SK-N-SH (cell line): ENCODE measurements around the gene CAST. TPM values are rescaled to one million over a fixed set of nuclear protein-coding genes. Genes with fewer than 3 reads are reported as not detected.

Experiments used
- CTCF ChIA-PET: fragments of 300-600, 350-600 bp; formaldehyde crosslinking; extraction: SDS; loops from one replicate; lab custom pipeline; 2021; lab: Yijun Ruan, JAX
- POLR2A ChIA-PET: fragments of 350-600 bp; sonication (Branson Sonifier 250); formaldehyde crosslinking; extraction: SDS; loops from one replicate; lab custom pipeline; 2020; ENCODE audit warnings: antibody characterized with exemption, inconsistent platforms; lab: Yijun Ruan, JAX
- DNase-seq: peaks from one replicate; pipeline ENCODE4 v3.0.0; 2012
- H2AFZ ChIP-seq: fragments of 200-600 bp; sonication (generic); 2 replicates; pipeline ENCODE4 v1.8.1; 2016; ENCODE audit warnings: antibody characterized with exemption, mild to moderate bottlenecking, low read depth
- H3F3A ChIP-seq: fragments of 200-600 bp; sonication (generic); replicated peaks from 2 replicates; pipeline ENCODE3; 2016; ENCODE audit warnings: antibody characterized with exemption, mild to moderate bottlenecking; ENCODE audit not compliant: insufficient read depth
- H3K27ac ChIP-seq, 2 experiments: fragments of 200-500 bp in 1 of 2; fragments of 200-600 bp in 1 of 2; sonication (Bioruptor generic) in 1 of 2; sonication (generic), shearing (Covaris generic) in 1 of 2; 2 replicates each; pipeline versions ENCODE4 v1.5.1 to v1.6.1; 2014 to 2016; ENCODE audit warnings: low read depth in 2 of 2, inconsistent platforms in 1 of 2, low read length in 1 of 2, mild to moderate bottlenecking in 1 of 2, mixed read lengths in 1 of 2
- H3K27me3 ChIP-seq: fragments of 200-600 bp; sonication (generic), shearing (Covaris generic); 2 replicates; pipeline ENCODE4 v1.6.1; 2016; ENCODE audit warnings: mixed run types; ENCODE audit not compliant: insufficient read depth
- H3K36me3 ChIP-seq, 2 experiments: fragments of 200-500 bp in 1 of 2; fragments of 200-600 bp in 1 of 2; sonication (Bioruptor generic) in 1 of 2; sonication (generic) in 1 of 2; replicated peaks in 1 of 2; 2 replicates each; pipeline versions ENCODE3 to v1.5.1; 2014 to 2016; ENCODE audit warnings: low read length in 1 of 2, mild to moderate bottlenecking in 1 of 2; ENCODE audit not compliant: insufficient read depth in 2 of 2, control insufficient read depth in 1 of 2
- H3K4me1 ChIP-seq, 2 experiments: fragments of 200-500 bp in 1 of 2; fragments of 200-600 bp in 1 of 2; sonication (Bioruptor generic) in 1 of 2; sonication (generic), shearing (Covaris generic) in 1 of 2; 2 replicates each; pipeline versions ENCODE4 v1.5.1 to v1.6.1; 2014 to 2016; ENCODE audit warnings: low read depth in 1 of 2, low read length in 1 of 2, mixed run types in 1 of 2; ENCODE audit not compliant: insufficient read depth in 2 of 2, control insufficient read depth in 1 of 2
- H3K4me2 ChIP-seq: fragments of 200-600 bp; sonication (generic), shearing (Covaris generic); 2 replicates; pipeline ENCODE4 v1.6.1; 2017; ENCODE audit warnings: mixed run types
- H3K4me3 ChIP-seq, 2 experiments: fragments of 200-500 bp in 1 of 2; fragments of 200-600 bp in 1 of 2; sonication (Bioruptor generic) in 1 of 2; sonication (generic), shearing (Covaris generic) in 1 of 2; 2 replicates each; pipeline versions ENCODE4 v1.5.1 to v1.8.1; 2014 to 2016; ENCODE audit warnings: low read depth in 2 of 2, inconsistent platforms in 1 of 2, low read length in 1 of 2, mild to moderate bottlenecking in 1 of 2, mixed read lengths in 1 of 2, moderate library complexity in 1 of 2
- H3K79me2 ChIP-seq: fragments of 200-600 bp; sonication (generic); 2 replicates; pipeline ENCODE4 v1.8.1; 2017; ENCODE audit warnings: mild to moderate bottlenecking; ENCODE audit not compliant: insufficient read depth
- H3K9ac ChIP-seq: fragments of 200-600 bp; sonication (generic); 2 replicates; pipeline ENCODE4 v1.6.1; 2017; ENCODE audit warnings: mixed run types
- H3K9me2 ChIP-seq: fragments of 200-600 bp; sonication (generic); 2 replicates; pipeline ENCODE4 v1.6.1; 2017; ENCODE audit warnings: mixed run types
- H3K9me3 ChIP-seq: fragments of 200-600 bp; sonication (generic); 2 replicates; pipeline ENCODE4 v1.6.1; 2017; ENCODE audit warnings: mixed run types, mild to moderate bottlenecking, moderate library complexity
- H4K20me1 ChIP-seq: fragments of 200-600 bp; sonication (generic); 2 replicates; pipeline ENCODE4 v1.6.1; 2017; ENCODE audit warnings: mild to moderate bottlenecking, mixed run types; ENCODE audit not compliant: insufficient read depth
- CTCF ChIP-seq: fragments of 200-600 bp; sonication (generic); IDR thresholded peaks from 2 replicates; pipeline ENCODE4 v1.6.1; 2017; ENCODE audit warnings: antibody characterized with exemption, mild to moderate bottlenecking, moderate library complexity
- EP300 ChIP-seq, 2 experiments: IDR thresholded peaks; 2 replicates each; pipeline versions ENCODE4 v1.4.0 to v1.6.1; 2012; ENCODE audit warnings: borderline replicate concordance in 1 of 2, low read depth in 1 of 2, low read length in 1 of 2
- EZH2phosphoT487 ChIP-seq: fragments of 200-600 bp; sonication (generic); IDR thresholded peaks from 2 replicates; pipeline ENCODE4 v1.6.1; 2017; ENCODE audit warnings: low read depth, mixed run types, mild to moderate bottlenecking, antibody characterized with exemption, moderate library complexity, borderline replicate concordance
- FOSL2 ChIP-seq: IDR thresholded peaks from 2 replicates; pipeline ENCODE4 v1.4.0; 2012; ENCODE audit warnings: low read depth, mild to moderate bottlenecking, moderate library complexity, borderline replicate concordance
- FOXM1 ChIP-seq: IDR thresholded peaks from 2 replicates; pipeline ENCODE4 v1.4.0; 2012; ENCODE audit warnings: low read depth, mild to moderate bottlenecking
- GABPA ChIP-seq: IDR thresholded peaks from 2 replicates; pipeline ENCODE4 v1.4.0; 2012; ENCODE audit warnings: low read depth, mild to moderate bottlenecking
- JUND ChIP-seq: IDR thresholded peaks from 2 replicates; pipeline ENCODE4 v1.4.0; 2012
- MXI1 ChIP-seq: IDR thresholded peaks from 2 replicates; pipeline ENCODE4 v1.6.1; 2012; ENCODE audit warnings: mild to moderate bottlenecking, low read depth, low read length, improper control_type of control experiment
- NFIC ChIP-seq: IDR thresholded peaks from 2 replicates; pipeline ENCODE4 v1.4.0; 2012; ENCODE audit warnings: borderline replicate concordance
- PBX3 ChIP-seq: IDR thresholded peaks from 2 replicates; pipeline ENCODE4; 2012
- RAD21 ChIP-seq: IDR thresholded peaks from 2 replicates; pipeline ENCODE4 v1.6.1; 2012; ENCODE audit warnings: mild to moderate bottlenecking, low read length
- RFX5 ChIP-seq: IDR thresholded peaks from 2 replicates; pipeline ENCODE4 v1.6.1; 2012; ENCODE audit warnings: mild to moderate bottlenecking, improper control_type of control experiment, low read length
- RXRA ChIP-seq: IDR thresholded peaks from 2 replicates; pipeline ENCODE4 v1.4.0; 2012; ENCODE audit warnings: low read depth, mild to moderate bottlenecking, borderline replicate concordance
- TAF1 ChIP-seq: IDR thresholded peaks from 2 replicates; pipeline ENCODE4 v1.6.1; 2012; ENCODE audit warnings: low read depth, mild to moderate bottlenecking, low read length, moderate library complexity, borderline replicate concordance
- USF1 ChIP-seq: IDR thresholded peaks from 2 replicates; pipeline ENCODE4 v1.4.0; 2012; ENCODE audit warnings: low read depth, borderline replicate concordance
- YY1 ChIP-seq: IDR thresholded peaks from 2 replicates; pipeline ENCODE4 v1.4.0; 2012; ENCODE audit warnings: low read depth, mild to moderate bottlenecking
- WGBS: methylation state at CpG from one replicate; pipeline ENCODE4 v1.1.6; 2017; ENCODE audit warnings: low lambda C conversion rate; 5-methylcytosine and 5-hydroxymethylcytosine counted together
- polyA plus RNA-seq, 3 experiments: library from polyadenylated mRNA; depleted of rRNA; stranded (reverse); fragments of >200 nt; gene quantifications; 2 replicates each; pipeline ENCODE4 v1.2.3, GENCODE V29; 2012
- TF ChIP-seq, protein P1 (sequence below): IDR thresholded peaks from 2 replicates; pipeline ENCODE4 v1.4.0; 2012; ENCODE audit warnings: low read depth
- TF ChIP-seq, protein P2 (sequence below): fragments of 150-350 bp; IDR thresholded peaks from 2 replicates; pipeline ENCODE4 v1.6.1; 2016; ENCODE audit warnings: mild to moderate bottlenecking, low read depth, low read length
- TF ChIP-seq, protein P3 (sequence below): IDR thresholded peaks from 2 replicates; pipeline ENCODE4 v1.6.1; 2012; ENCODE audit warnings: mild to moderate bottlenecking, low read depth, low read length, moderate library complexity

The CAST gene
- polyA plus RNA-seq, 1 of the 3 experiments (the other 2 are of a cell fraction), result 82.9 TPM

DNA sequence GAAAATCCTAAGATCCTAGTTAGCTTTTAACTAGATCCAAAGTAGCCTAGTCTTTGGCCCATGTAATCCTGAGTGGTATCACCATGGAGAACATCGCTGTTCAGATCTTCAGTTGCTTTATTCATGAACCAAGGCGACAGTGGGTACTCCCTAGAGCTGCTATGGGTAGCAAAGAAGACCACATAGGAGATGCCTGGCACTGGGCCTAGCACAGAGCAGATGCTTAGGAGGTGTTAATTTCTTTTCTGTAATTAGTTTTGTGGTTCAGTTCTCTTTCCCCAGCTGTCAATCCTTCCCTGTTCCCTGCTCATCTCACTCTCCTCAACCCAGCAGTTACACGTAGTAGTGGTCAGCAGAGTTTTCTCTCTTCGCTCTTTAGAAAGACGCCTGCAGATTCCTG, 9.3 kb downstream of the CAST start:
- Histone ChIP-seq H3K9ac (no peak overlapping the region), H3K79me2 (peaks cover 100% of the 10 kb centered on the region), H4K20me1 (peaks cover 73% of the 10 kb centered on the region), H3K9me2 (no peaks in the 10 kb centered on the region), H3K36me3 (peaks cover 0 to 14% of the 10 kb centered on the region in 2 experiments), H3K9me3 (no peaks in the 10 kb centered on the region), H3K27ac (no peak overlapping the region), H3K4me2 (no peak overlapping the region), H3K27me3 (no peaks in the 10 kb centered on the region), H3K4me3 (no peak overlapping the region), H3K4me1 (no peaks in the 10 kb centered on the region; a peak in 1 of 4 replicates), H3F3A (peaks cover 8% of the 10 kb centered on the region), H2AFZ (no peak overlapping the region)
- DNase-seq, result no peak
- ChIA-PET POLR2A (no interaction called here), CTCF (interaction anchor here (0.6 to 3.0 kb wide), 3 partner anchors 16 to 1027 kb away, joined by 3 to 13 read pairs (median 5); no protein-coding TSS in a partner anchor)
- no peak for TF ChIP-seq RXRA
- no peak for TF ChIP-seq EP300 (IDR thresholded peaks at IDR 0.05; ENCODE audit: borderline replicate concordance in 1 of 2, low read depth in 1 of 2, low read length in 1 of 2)
- TF ChIP-seq NFIC, result no peak
- TF ChIP-seq RFX5, result no peak
- TF ChIP-seq PBX3, result no peak
- no peak for TF ChIP-seq EZH2phosphoT487
- TF ChIP-seq YY1, result no peak
- no peak for TF ChIP-seq JUND
- TF ChIP-seq, protein P1, sequence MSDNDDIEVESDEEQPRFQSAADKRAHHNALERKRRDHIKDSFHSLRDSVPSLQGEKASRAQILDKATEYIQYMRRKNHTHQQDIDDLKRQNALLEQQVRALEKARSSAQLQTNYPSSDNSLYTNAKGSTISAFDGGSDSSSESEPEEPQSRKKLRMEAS, result no peak
- no peak for TF ChIP-seq RAD21
- TF ChIP-seq MXI1, result no peak
- TF ChIP-seq TAF1, result no peak
- TF ChIP-seq GABPA, result no peak
- TF ChIP-seq, protein P2, sequence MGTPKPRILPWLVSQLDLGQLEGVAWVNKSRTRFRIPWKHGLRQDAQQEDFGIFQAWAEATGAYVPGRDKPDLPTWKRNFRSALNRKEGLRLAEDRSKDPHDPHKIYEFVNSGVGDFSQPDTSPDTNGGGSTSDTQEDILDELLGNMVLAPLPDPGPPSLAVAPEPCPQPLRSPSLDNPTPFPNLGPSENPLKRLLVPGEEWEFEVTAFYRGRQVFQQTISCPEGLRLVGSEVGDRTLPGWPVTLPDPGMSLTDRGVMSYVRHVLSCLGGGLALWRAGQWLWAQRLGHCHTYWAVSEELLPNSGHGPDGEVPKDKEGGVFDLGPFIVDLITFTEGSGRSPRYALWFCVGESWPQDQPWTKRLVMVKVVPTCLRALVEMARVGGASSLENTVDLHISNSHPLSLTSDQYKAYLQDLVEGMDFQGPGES, result no peak
- no peak for TF ChIP-seq CTCF
- 98% methylated on average over 5 of the region's 5 CpGs for WGBS

- TF ChIP-seq, protein P3, sequence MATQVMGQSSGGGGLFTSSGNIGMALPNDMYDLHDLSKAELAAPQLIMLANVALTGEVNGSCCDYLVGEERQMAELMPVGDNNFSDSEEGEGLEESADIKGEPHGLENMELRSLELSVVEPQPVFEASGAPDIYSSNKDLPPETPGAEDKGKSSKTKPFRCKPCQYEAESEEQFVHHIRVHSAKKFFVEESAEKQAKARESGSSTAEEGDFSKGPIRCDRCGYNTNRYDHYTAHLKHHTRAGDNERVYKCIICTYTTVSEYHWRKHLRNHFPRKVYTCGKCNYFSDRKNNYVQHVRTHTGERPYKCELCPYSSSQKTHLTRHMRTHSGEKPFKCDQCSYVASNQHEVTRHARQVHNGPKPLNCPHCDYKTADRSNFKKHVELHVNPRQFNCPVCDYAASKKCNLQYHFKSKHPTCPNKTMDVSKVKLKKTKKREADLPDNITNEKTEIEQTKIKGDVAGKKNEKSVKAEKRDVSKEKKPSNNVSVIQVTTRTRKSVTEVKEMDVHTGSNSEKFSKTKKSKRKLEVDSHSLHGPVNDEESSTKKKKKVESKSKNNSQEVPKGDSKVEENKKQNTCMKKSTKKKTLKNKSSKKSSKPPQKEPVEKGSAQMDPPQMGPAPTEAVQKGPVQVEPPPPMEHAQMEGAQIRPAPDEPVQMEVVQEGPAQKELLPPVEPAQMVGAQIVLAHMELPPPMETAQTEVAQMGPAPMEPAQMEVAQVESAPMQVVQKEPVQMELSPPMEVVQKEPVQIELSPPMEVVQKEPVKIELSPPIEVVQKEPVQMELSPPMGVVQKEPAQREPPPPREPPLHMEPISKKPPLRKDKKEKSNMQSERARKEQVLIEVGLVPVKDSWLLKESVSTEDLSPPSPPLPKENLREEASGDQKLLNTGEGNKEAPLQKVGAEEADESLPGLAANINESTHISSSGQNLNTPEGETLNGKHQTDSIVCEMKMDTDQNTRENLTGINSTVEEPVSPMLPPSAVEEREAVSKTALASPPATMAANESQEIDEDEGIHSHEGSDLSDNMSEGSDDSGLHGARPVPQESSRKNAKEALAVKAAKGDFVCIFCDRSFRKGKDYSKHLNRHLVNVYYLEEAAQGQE, result no peak
- no peak for TF ChIP-seq PBX3
- TF ChIP-seq FOXM1, result no peak
- no peak for TF ChIP-seq USF1
- TF ChIP-seq FOSL2, result no peak
- no peak overlapping the region for H3K27ac ChIP-seq
- no peaks in the 10 kb centered on the region; a peak in 1 of 4 replicates for H3K4me1 ChIP-seq
- peaks cover 100% of the 10 kb centered on the region for H3K79me2 ChIP-seq
- peaks cover 13% of the 10 kb centered on the region for H3F3A ChIP-seq
- no peaks in the 10 kb centered on the region for H3K9me3 ChIP-seq
- H3K4me3 ChIP-seq, result no peak overlapping the region
- no peak for DNase-seq
- no peak overlapping the region for H3K9ac ChIP-seq
- H3K36me3 ChIP-seq, result peaks cover 0 to 30% of the 10 kb centered on the region in 2 experiments
- no peaks in the 10 kb centered on the region for H3K9me2 ChIP-seq
- H3K4me2 ChIP-seq, result no peak overlapping the region
- ChIA-PET POLR2A (no interaction called here), CTCF (interaction anchor here (1.5 kb wide), 1 partner anchor 14 kb away, joined by 6 read pairs; no protein-coding TSS in a partner anchor)
- H2AFZ ChIP-seq, result no peak overlapping the region
- peaks cover 64% of the 10 kb centered on the region for H4K20me1 ChIP-seq
- no peaks in the 10 kb centered on the region for H3K27me3 ChIP-seq
Observed at GRCh38 chr5:96673127-96673526, 11.0 kb downstream of the CAST start.
